ENCODE data around the gene C2orf69.

C2orf69 gene

GRCh38 chr2:199914372-199914958 is 3.4 kb downstream of the C2orf69 start:
- no peak for DNase-seq

GRCh38 chr2:199916980-199917379 is 5.9 kb downstream of the C2orf69 start:
- no peak for DNase-seq

- no peak for DNase-seq
Observed at GRCh38 chr2:199922856-199923255, 11.8 kb downstream of the C2orf69 start.

GRCh38 chr2:199923924-199924323 is 12.8 kb downstream of the C2orf69 start:
- DNase-seq = no peak

- no peak for DNase-seq
Observed at GRCh38 chr2:199926806-199927205, 15.7 kb downstream of the C2orf69 start.

- DNase-seq = no peak
Observed at GRCh38 chr2:199928226-199928625, 17.1 kb downstream of the C2orf69 start.

- no peak for DNase-seq
Observed at GRCh38 chr2:199928626-199929025, 17.5 kb downstream of the C2orf69 start.

GRCh38 chr2:199929262-199929661 is 18.2 kb downstream of the C2orf69 start:
- DNase-seq = no peak

GRCh38 chr2:199932312-199932855 is 21.3 kb downstream of the C2orf69 start:
- DNase-seq = no peak

GRCh38 chr2:199933466-199933865 is 22.4 kb downstream of the C2orf69 start:
- no peak for DNase-seq

- no peak for DNase-seq
Observed at GRCh38 chr2:199936554-199936953, 25.5 kb downstream of the C2orf69 start.

GRCh38 chr2:199940373-199940772 is 29.3 kb downstream of the C2orf69 start:
- DNase-seq = no peak

GRCh38 chr2:199943373-199943772 is 32.3 kb downstream of the C2orf69 start:
- no peak for DNase-seq

- no peak for DNase-seq
Observed at GRCh38 chr2:199946196-199946595, 35.1 kb downstream of the C2orf69 start.

- no peak for DNase-seq
Observed at GRCh38 chr2:199946836-199947235, 35.7 kb downstream of the C2orf69 start.

GRCh38 chr2:199950396-199950795 is 39.3 kb downstream of the C2orf69 start:
- DNase-seq = no peak

- no peak for DNase-seq
Observed at GRCh38 chr2:199951023-199951422, 39.9 kb downstream of the C2orf69 start.

- DNase-seq = no peak
Observed at GRCh38 chr2:199955007-199955338, 43.9 kb downstream of the C2orf69 start.

- peak; percentile 78 for DNase-seq
Observed at GRCh38 chr2:199955339-199956061, 44.4 kb downstream of the C2orf69 start, which contains the start of the genes MAIP1 and TYW5. Gene MAIP1, plus strand, starts transcription at chr2:199955582. Its CDS starts 217 bp downstream, at chr2:199955799. Gene TYW5, minus strand, starts transcription at chr2:199955491. Its CDS starts 21 bp downstream, at chr2:199955470.

GRCh38 chr2:199956062-199956380 is 44.9 kb downstream of the C2orf69 start:
- DNase-seq = no peak

GRCh38 chr2:199958014-199958413 is 46.9 kb downstream of the C2orf69 start:
- DNase-seq = no peak

GRCh38 chr2:199962203-199962602 is 51.1 kb downstream of the C2orf69 start:
- no peak for DNase-seq

GRCh38 chr2:199966405-199966804 is 55.3 kb downstream of the C2orf69 start:
- no peak for DNase-seq

GRCh38 chr2:199966976-199967375 is 55.9 kb downstream of the C2orf69 start:
- no peak for DNase-seq

Measured in central memory CD4-positive, alpha-beta T cell (primary cell).